GM12864 (cell line): ENCODE results near the gene RAB35.

Source experiments
- DNase-seq: peaks from one replicate; pipeline ENCODE4 v3.0.0-alpha.2; 2011; ENCODE audit warnings: low read depth
- H3K4me3 ChIP-seq: 2 replicates; pipeline ENCODE4 v1.5.1; 2011; ENCODE audit warnings: mild to moderate bottlenecking, low read depth, low read length, control low read depth
- CTCF ChIP-seq: IDR thresholded peaks from 2 replicates; pipeline ENCODE4 v1.5.1; 2011; ENCODE audit warnings: low read depth, mild to moderate bottlenecking, moderate library complexity, low read length, control low read depth, inconsistent platforms; ENCODE audit errors: missing control alignments

RAB35 gene

GRCh38 chr12:120078868-120079267, 37.7 kb downstream of the RAB35 start:
- H3K4me3 ChIP-seq: no peak overlapping the region
- DNase-seq: no peak
- TF ChIP-seq CTCF: no peak

- DNase-seq: no peak
- no peak for TF ChIP-seq CTCF
- no peak overlapping the region for H3K4me3 ChIP-seq
Observed at GRCh38 chr12:120077260-120077659, 39.3 kb downstream of the RAB35 start.

- no peak overlapping the region for H3K4me3 ChIP-seq
- TF ChIP-seq CTCF: no peak
- no peak for DNase-seq
Observed at GRCh38 chr12:120076651-120077050, 39.9 kb downstream of the RAB35 start.

- no peak overlapping the region for H3K4me3 ChIP-seq
- no peak for DNase-seq
- no peak for TF ChIP-seq CTCF
Observed at GRCh38 chr12:120075034-120075616, 41.4 kb downstream of the RAB35 start.

GRCh38 chr12:120072472-120073249, 43.9 kb downstream of the RAB35 start:
- no peak for DNase-seq
- no peak overlapping the region for H3K4me3 ChIP-seq
- TF ChIP-seq CTCF: no peak

GRCh38 chr12:120071493-120072020, 45.0 kb downstream of the RAB35 start:
- no peak for TF ChIP-seq CTCF
- no peak for DNase-seq
- H3K4me3 ChIP-seq: no peak overlapping the region

GRCh38 chr12:120069278-120069677, 47.3 kb downstream of the RAB35 start:
- DNase-seq: no peak
- TF ChIP-seq CTCF: no peak
- no peak overlapping the region for H3K4me3 ChIP-seq
